ENCODE data around the gene MAP3K10.

The MAP3K10 gene

DNA sequence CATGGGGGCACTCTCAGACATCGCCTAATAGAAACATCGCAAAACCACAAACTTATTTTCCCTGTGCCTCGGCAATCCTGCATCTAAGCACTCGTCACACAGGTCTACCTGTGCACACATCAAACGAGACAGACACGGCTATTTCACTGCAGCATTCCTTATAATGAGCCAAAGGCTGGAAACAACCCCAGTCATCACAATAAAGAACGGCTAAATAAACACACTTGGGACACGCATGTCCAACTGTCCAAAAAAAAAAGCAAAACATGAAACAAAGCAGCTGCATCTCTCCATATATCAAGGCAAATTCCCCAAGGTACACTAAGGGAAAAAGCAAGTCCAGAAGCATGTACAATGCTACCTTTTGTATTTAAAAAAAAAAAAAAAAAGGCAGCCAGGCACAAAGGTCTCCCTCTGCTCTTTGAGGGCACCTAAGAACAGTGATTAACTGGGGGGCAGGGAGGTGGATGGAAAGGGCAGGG is 62.4 kb downstream of the MAP3K10 start:
- DNase-seq, result no peak

GRCh38 chr19:40254714-40255418 is 63.6 kb downstream of the MAP3K10 start:
- DNase-seq, result no peak

- no peak for DNase-seq
Observed at GRCh38 chr19:40255619-40256166, 64.5 kb downstream of the MAP3K10 start.

DNA sequence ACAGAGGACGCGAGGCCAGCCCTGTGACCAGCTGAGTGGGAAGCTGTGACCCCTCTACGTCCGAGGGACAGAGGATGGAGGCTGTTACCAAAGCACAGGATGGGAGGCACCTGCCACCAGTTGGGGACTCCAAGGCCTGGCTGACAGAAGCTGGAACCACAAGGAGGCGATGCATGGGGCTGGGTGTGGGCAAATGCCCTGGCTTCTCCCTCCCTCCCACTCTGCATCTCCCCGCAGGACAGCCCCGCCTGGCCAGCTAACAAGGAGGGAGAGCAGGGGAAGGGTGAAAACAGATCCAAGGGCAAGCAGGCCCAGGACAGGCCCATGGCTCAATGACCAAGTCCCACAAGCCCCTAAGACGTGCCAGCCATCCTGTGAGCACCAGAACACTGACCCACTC is 65.3 kb downstream of the MAP3K10 start:
- no peak for DNase-seq

DNA sequence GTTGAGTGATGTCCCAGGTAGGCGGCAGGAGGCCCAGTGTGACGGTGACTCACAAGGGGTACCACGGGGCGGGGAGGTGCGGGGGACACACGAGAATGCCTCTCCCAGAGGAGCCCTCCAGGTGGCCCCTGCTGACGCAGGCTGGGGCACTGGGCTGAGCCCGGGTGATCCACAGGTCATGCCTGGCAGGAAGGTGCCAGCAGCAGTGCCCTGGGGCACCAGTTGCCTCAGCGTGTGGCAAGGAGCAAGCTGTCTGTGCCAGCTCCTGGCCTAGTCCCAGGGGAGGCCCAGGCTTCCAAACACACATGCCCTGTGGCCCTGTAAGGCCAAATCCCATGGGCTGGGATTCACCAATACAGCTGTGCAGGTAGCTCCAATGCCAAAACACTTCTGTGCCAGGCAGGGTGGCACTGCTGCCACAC is 65.9 kb downstream of the MAP3K10 start:
- DNase-seq, result peak; percentile 17

DNA sequence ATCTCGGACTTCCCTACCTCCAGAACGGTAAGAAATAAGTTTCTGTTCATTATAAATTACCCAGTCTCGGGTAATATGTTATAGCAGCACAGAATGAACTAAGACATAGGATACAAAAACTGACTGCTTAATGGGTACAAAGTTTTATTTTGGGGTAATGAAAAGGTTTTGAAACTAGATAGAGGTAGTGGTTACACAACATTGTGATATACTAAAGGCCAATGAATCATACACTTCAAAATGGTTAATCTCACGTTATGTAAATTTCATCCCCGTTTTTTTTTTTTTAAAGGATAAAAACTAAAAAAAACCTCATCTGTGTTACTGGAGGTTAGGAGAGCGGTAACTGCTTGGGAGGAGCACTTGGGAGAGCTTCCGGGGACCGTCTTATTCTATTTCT is 70.4 kb downstream of the MAP3K10 start:
- DNase-seq, result no peak

DNA sequence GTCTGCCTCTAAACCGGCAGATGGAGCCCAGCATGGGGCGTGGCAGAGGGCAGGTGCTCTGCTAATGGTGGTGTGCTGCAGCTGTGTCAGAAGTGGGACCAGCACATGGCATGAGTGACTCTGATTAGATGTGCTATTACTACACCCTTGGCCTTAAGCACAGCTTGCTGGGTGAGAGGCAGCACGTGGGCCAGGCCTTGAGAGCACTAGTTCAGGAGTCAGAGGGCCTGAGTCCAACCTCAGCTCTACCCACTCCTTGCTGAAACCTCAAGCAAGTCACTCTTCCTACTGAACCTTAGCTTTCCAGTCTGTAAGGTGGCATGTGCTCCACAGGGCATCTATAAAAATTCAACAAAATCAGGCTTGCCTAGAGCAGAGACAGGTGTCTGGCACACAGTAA is 71.2 kb downstream of the MAP3K10 start:
- DNase-seq, result peak; percentile 32

DNA sequence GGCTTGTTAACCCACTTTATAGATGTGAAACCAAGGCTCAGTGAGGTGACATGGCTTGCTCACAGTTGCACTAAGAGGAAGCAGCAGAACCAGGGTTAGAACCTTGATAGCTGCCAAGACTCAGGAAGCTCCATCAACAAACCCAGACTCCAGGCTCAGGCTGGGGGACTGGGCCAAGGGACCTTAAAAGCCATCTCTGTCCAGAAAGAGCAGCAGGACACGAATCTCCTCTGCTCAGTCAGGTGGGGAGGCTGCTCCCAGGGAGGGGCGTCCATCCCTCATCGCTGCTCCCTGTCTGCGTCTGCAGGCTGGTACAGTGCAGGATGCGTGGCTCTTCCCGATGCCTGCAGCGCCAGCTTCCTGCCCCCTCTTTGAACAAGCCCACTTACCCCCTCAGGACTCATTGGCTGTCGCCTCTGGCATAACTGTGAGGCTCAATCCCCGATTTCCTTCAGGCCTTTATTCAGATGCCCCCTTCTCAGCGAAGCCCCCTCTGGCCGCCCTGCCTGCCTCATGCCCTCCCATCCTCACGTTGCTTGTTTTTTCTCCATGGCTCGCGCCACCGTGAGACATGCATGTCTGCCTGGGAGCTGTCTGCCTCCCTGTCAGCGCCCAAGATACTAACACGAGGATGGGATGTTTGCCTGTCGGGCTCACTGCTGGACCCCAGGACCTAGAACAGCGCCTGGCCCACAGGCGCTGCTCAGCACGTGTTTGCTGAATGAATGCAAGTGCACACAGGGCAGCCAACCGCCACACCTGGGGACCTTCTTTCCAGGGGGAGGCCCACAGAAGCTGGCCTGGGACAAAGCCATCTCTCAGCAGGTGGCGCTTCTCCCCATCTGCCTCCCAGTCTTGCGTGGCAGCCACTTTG is 72.5 kb downstream of the MAP3K10 start:
- no peak for DNase-seq

DNA sequence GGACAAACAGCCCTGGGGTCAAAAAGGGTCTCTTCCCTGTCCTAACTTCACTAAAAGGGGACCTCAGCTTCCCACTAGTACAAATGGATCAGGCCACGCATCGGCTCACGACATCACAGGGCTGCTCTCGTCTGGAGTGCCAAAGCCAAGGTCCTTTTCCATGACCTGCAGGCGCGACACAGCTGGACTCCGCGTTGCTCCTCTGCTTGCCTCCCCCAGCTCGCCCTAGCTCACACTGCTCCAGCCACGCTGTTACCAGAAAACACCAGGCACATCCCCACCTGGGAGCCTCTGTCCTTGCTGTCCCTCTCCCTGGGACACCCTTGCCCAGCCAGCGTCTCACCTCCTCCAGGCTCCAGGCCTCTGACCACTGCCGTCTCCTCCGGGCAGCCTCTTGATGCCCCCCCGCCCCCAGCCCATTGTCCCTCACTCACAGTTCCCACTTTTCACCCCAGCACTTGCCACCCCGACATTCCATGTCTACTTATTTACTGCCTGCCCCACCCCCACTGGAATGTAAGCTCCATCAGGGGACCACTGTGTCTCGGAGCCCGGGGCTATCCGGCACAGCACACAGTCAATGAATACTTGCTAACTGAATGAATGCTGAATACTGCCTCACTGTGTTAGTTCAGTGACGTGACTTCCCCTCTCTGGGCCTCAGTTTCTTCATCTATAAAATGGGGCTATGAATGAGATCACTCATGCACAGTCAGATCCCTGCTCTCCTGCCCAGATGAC is 73.3 kb downstream of the MAP3K10 start:
- no peak for DNase-seq

Measured in NCI-H2171 (cell line).